ENCODE measurements around the gene BLM. TPM values are rescaled to one million over a fixed set of nuclear protein-coding genes. Genes with fewer than 3 reads are reported as not detected.

BLM gene
- total RNA-seq, 2 donors from 2014 or later, result 19.3 to 26.7 TPM

DNA sequence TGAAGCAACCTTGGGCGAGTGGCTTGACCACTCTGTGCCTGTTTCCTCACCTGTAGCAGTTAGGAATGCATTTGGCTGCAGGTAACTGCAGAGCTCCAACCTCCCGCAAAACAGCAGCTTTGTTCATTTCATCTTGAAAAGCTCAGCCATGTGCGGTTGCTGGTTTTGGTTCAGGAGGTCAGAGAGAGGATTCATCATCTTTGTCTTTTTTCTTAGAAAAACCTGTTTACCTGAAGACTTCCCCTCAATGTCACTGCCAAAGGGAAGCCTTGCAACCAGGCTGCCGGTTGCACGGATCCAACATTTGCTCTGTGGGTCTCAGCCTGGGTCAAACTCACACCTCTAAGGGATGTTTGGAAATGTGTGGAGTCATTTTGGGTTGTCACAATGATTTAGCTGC lies 134.8 kb downstream of the BLM start:
- Histone ChIP-seq H3K27me3 (no peaks in the 10 kb centered on the region), H3K9me3 (no peaks in the 10 kb centered on the region)
- DNase-seq (ENCODE audit: low spot score), result no peak

GRCh38 chr15:90855139-90855538 lies 138.0 kb downstream of the BLM start:
- H3K27me3 ChIP-seq, result no peaks in the 10 kb centered on the region
- no peak for DNase-seq (ENCODE audit: low spot score)
- no peak overlapping the region for H3K4me3 ChIP-seq
- no peaks in the 10 kb centered on the region for H3K9me3 ChIP-seq
- peaks cover 0 to 10% of the 10 kb centered on the region in 2 donors for H3K4me1 ChIP-seq
- TF ChIP-seq, protein P1, sequence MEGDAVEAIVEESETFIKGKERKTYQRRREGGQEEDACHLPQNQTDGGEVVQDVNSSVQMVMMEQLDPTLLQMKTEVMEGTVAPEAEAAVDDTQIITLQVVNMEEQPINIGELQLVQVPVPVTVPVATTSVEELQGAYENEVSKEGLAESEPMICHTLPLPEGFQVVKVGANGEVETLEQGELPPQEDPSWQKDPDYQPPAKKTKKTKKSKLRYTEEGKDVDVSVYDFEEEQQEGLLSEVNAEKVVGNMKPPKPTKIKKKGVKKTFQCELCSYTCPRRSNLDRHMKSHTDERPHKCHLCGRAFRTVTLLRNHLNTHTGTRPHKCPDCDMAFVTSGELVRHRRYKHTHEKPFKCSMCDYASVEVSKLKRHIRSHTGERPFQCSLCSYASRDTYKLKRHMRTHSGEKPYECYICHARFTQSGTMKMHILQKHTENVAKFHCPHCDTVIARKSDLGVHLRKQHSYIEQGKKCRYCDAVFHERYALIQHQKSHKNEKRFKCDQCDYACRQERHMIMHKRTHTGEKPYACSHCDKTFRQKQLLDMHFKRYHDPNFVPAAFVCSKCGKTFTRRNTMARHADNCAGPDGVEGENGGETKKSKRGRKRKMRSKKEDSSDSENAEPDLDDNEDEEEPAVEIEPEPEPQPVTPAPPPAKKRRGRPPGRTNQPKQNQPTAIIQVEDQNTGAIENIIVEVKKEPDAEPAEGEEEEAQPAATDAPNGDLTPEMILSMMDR (IDR thresholded peaks at IDR 0.05), result no peak
- no peaks in the 10 kb centered on the region for H3K36me3 ChIP-seq
- no peak overlapping the region for H3K27ac ChIP-seq

More for the DNA sequence above, 134.8 kb downstream of the BLM start:
- H3K36me3 ChIP-seq, result no peaks in the 10 kb centered on the region
- no peak overlapping the region for H3K4me3 ChIP-seq
- no peak overlapping the region for H3K27ac ChIP-seq
- H3K4me1 ChIP-seq, result no peaks in the 10 kb centered on the region
- TF ChIP-seq, protein P1 (IDR thresholded peaks at IDR 0.05), result no peak

DNA sequence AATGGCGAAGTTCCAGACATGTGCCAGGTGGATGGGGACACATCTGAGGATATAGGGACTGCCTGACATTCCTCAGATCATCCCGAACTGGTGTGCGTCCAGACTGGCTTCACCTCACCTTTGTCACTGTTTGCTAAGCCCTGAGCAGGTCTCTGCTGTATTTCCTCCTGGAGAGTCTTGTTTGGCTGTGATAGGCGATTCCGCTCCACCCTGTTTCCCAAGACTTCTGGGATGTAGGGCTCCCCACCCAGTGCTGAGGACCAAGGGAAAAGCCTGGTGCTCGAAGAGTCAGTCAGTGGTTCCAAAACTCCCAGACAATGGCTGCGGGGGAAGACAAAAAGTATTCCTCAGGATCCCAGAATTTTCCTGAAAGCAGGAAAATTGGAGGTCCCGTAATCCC lies 140.2 kb downstream of the BLM start:
- no peaks in the 10 kb centered on the region for H3K9me3 ChIP-seq
- DNase-seq (ENCODE audit: low spot score), result no peak
- no peaks in the 10 kb centered on the region for H3K36me3 ChIP-seq
- no peaks in the 10 kb centered on the region for H3K27me3 ChIP-seq
- no peak overlapping the region for H3K4me3 ChIP-seq
- peaks cover 0 to 14% of the 10 kb centered on the region in 2 donors for H3K4me1 ChIP-seq
- TF ChIP-seq, protein P1 (IDR thresholded peaks at IDR 0.05), result no peak
- H3K27ac ChIP-seq, result no peak overlapping the region

DNA sequence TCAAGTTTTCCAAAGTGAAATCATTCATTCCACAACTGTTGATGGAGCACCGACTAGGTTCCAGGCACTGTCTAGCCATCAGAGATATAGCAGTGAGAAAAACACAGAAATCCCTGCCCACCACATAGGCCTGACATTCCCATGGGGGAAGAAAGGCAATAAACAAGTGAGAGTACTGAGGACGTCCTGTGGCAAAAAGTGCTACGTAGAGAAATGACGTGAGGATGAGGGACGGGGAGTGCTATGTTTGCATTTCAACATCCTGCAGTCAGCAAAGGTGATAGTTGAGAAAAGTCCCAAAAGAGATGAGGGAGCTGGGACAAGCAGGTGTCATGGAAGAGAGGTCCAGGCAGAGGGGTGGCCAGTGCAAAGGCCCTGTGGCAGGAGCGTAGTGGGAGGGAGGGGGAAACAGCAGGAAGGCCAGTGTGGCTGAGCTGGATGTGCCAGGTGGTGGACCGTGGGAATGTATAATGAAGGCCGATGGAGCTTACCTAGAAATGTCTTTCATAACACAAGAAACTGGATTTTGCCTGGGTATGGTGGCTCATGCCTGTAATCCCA lies 140.8 kb downstream of the BLM start:
- Histone ChIP-seq H3K9me3 (no peaks in the 10 kb centered on the region), H3K36me3 (no peaks in the 10 kb centered on the region), H3K4me3 (no peak overlapping the region), H3K27ac (no peak overlapping the region), H3K4me1 (peaks cover 0 to 17% of the 10 kb centered on the region in 2 donors), H3K27me3 (no peaks in the 10 kb centered on the region)
- TF ChIP-seq, protein P1 (IDR thresholded peaks at IDR 0.05), result no peak
- peak; percentile 46 for DNase-seq (ENCODE audit: low spot score)

- Histone ChIP-seq H3K27me3 (no peaks in the 10 kb centered on the region), H3K4me3 (no peak overlapping the region), H3K4me1 (peaks cover 0 to 28% of the 10 kb centered on the region in 2 donors), H3K36me3 (no peaks in the 10 kb centered on the region), H3K27ac (peak overlapping the region; percentile 42 to 59), H3K9me3 (no peaks in the 10 kb centered on the region)
- DNase-seq (ENCODE audit: low spot score), result peak; percentile 57
- TF ChIP-seq, protein P1 (IDR thresholded peaks at IDR 0.05), result no peak
Observed at GRCh38 chr15:90859234-90860131, 142.3 kb downstream of the BLM start.

Data from right atrium auricular region (tissue), 2 donors.